Endothelial cell of umbilical vein (primary cell): ENCODE results near the gene LEMD1. TPM values are rescaled to one million over a fixed set of nuclear protein-coding genes. Genes with fewer than 3 reads are reported as not detected.

Experiments
- BruUV-seq: library from RNA; stranded (reverse); fragments of 400-500 nt; replicated peaks from 2 replicates; lab custom pipeline; 2021; lab: Mats Ljungman, UMichigan
- CTCF ChIA-PET: fragments of 300-600, 350-600 bp; sonication (Branson Sonifier 250); formaldehyde crosslinking; loops from one replicate; lab custom pipeline; 2021; ENCODE audit warnings: antibody characterized with exemption, inconsistent platforms; lab: Charles Lee
- POLR2A ChIA-PET: fragments of 300-600, 350-600 bp; sonication (Branson Sonifier 250); formaldehyde crosslinking; loops from one replicate; lab custom pipeline; 2021; ENCODE audit warnings: antibody characterized with exemption, inconsistent platforms; lab: Charles Lee
- DNase-seq: peaks from one replicate; pipeline ENCODE4 v3.0.0-alpha.2; 2011; ENCODE audit warnings: low read depth, low spot score
- FAIRE-seq: peaks from 2 replicates; lab custom pipeline; 2011; peaks lifted over from hg19 to GRCh38; lab: Jason Lieb, UNC
- H2AFZ ChIP-seq: 2 replicates; pipeline ENCODE4 v1.6.0; 2012; ENCODE audit warnings: low read depth, low read length, control low read depth, inconsistent platforms
- H3K27ac ChIP-seq: 2 replicates; pipeline ENCODE4 v1.5.1; 2011; ENCODE audit warnings: low read depth, mild to moderate bottlenecking, control low read depth, low read length, moderate library complexity; ENCODE audit not compliant: insufficient read depth
- H3K27me3 ChIP-seq, 2 experiments: 2 replicates each; pipeline versions ENCODE4 v1.6.0 to v1.6.1; 2011; ENCODE audit warnings: low read length in 2 of 2, mixed read lengths in 1 of 2; ENCODE audit not compliant: control insufficient read depth in 2 of 2, insufficient read depth in 2 of 2
- H3K36me3 ChIP-seq, 2 experiments: 2 replicates in 1 of 2; 3 replicates in 1 of 2; pipeline ENCODE4 v1.5.1; 2011; ENCODE audit warnings: low read length in 2 of 2, mild to moderate bottlenecking in 1 of 2, moderate library complexity in 1 of 2; ENCODE audit not compliant: control insufficient read depth in 2 of 2, insufficient read depth in 2 of 2; ENCODE audit errors: extremely low read depth in 1 of 2
- H3K4me1 ChIP-seq: 3 replicates; pipeline ENCODE4 v1.5.1; 2011; ENCODE audit warnings: mild to moderate bottlenecking, low read length; ENCODE audit not compliant: control insufficient read depth, insufficient read depth; ENCODE audit errors: extremely low read depth
- H3K4me2 ChIP-seq: 2 replicates; pipeline ENCODE4 v1.6.1; 2011; ENCODE audit warnings: low read length, control low read depth, mixed read lengths; ENCODE audit not compliant: insufficient read depth
- H3K4me3 ChIP-seq, 3 experiments: fragments of 200-600 bp in 1 of 3; sonication (generic), shearing (Covaris generic) in 1 of 3; replicated peaks in 1 of 3; 2 replicates each; pipeline ENCODE4 v1.5.1; 2011 to 2016; ENCODE audit warnings: control low read depth in 3 of 3, low read length in 3 of 3, mild to moderate bottlenecking in 2 of 3, inconsistent platforms in 1 of 3, low read depth in 1 of 3, moderate library complexity in 1 of 3; ENCODE audit not compliant: insufficient read depth in 1 of 3
- H3K79me2 ChIP-seq: 2 replicates; pipeline ENCODE4 v1.6.0; 2012; ENCODE audit warnings: low read length, inconsistent platforms; ENCODE audit not compliant: control insufficient read depth, insufficient read depth
- H3K9ac ChIP-seq: replicated peaks from 2 replicates; pipeline ENCODE3; 2011; ENCODE audit warnings: low read length, control low read depth; ENCODE audit not compliant: insufficient read depth; ENCODE audit errors: extremely low read depth
- H3K9me1 ChIP-seq: replicated peaks from 3 replicates; pipeline ENCODE4 v1.6.0; 2011; ENCODE audit warnings: mild to moderate bottlenecking, low read length; ENCODE audit not compliant: control insufficient read depth, insufficient read depth; ENCODE audit errors: extremely low read depth
- H3K9me3 ChIP-seq: replicated peaks from 2 replicates; pipeline ENCODE4 v1.5.1; 2012; ENCODE audit warnings: low read length, inconsistent platforms; ENCODE audit not compliant: control insufficient read depth, insufficient read depth
- H4K20me1 ChIP-seq: replicated peaks from 2 replicates; pipeline ENCODE3; 2011; ENCODE audit warnings: mild to moderate bottlenecking, low read length; ENCODE audit not compliant: control insufficient read depth, insufficient read depth; ENCODE audit errors: extremely low read depth
- POLR2AphosphoS5 ChIP-seq: IDR thresholded peaks from 2 replicates; pipeline ENCODE4 v1.6.1; 2012; ENCODE audit warnings: low read depth, mild to moderate bottlenecking, control low read depth, low read length, moderate library complexity; ENCODE audit not compliant: insufficient read depth
- dilution Hi-C: fragments of 300-500 bp; cut with MboI; formaldehyde crosslinking; loops from one replicate; pipeline ENCODE4 v1.15.0; 2019; ENCODE audit warnings: low sequenced_read_pairs; ENCODE audit not compliant: extremely low pct_ligation_motif_present
- intact Hi-C: fragments of 100-400 bp; cut with micrococcal nuclease; formaldehyde crosslinking; loops from one replicate; pipeline ENCODE4 v1.10.0; 2022
- polyA plus RNA-seq, 4 experiments: library from polyadenylated mRNA; depleted of rRNA in 3 of 4; stranded (reverse) in 3 of 4; unstranded in 1 of 4; fragments of >200 nt; gene quantifications; 2 replicates each; pipeline versions ENCODE4 v1.2.1 to v1.2.3, GENCODE V29; 2011 to 2012; ENCODE audit warnings: missing spikeins in 1 of 4
- total RNA-seq: library from RNA; stranded (reverse); gene quantifications from 2 replicates; pipeline ENCODE4 v1.2.3, GENCODE V29; 2021
- TF ChIP-seq, protein P1 (sequence below), 2 donors: IDR thresholded peaks; 1 replicate in 1 of 2; 2 replicates in 1 of 2; pipeline ENCODE4 v1.5.1; 2011; ENCODE audit warnings: low read length in 2 of 2, mild to moderate bottlenecking in 2 of 2, moderate library complexity in 2 of 2, control low read depth in 1 of 2, inconsistent platforms in 1 of 2, low read depth in 1 of 2; ENCODE audit not compliant: insufficient read depth in 1 of 2; ENCODE audit errors: extremely low read depth in 1 of 2

Gene LEMD1
- total and polyA plus RNA-seq, 2 donors (not counting 3 experiments of a cell fraction or from before 2014, with no cell fraction given), result not detected

DNA sequence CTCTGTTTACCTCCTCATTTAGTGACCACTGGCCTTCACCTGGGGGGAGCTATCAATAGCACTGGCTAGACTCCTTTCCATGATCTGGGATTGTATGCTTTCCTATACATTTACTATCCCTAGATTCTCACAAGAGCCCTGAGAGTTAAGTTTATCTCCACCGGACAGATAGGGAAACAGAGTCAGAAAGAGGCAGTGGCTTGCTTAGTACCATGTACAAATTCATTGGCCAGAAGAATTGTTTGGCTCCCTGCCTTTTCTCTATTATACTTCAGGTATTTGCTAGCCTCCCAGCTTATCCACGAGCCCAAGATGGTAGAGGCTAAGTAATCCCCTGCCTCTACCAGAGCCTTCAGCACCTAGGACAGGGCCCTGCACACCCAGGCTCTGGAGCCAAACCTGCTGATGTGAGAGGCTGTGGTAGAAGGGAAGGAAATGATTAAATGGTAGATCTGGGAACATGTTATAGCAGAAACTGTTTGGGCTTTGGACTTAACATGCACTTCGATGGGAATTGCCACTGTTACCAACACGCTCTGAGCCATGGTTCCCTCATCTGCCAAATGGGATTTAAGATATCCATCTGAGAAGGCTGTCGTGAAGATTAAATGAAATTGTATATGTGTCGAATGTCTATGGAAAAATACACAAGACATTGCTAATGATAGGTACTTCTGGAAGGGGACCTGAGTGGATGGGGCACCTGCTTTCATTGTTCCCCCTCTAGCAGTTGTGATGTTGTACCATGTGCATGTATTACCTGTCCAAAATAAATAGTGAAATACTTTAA, 37.1 kb upstream of the LEMD1 start:
- Histone ChIP-seq H2AFZ (no peak overlapping the region), H3K4me3 (no peak overlapping the region), H3K4me2 (no peak overlapping the region), H4K20me1 (no peaks in the 10 kb centered on the region), H3K79me2 (no peaks in the 10 kb centered on the region), H3K9me3 (no peaks in the 10 kb centered on the region), H3K27ac (no peak overlapping the region), H3K4me1 (no peaks in the 10 kb centered on the region), H3K9ac (no peak overlapping the region), H3K9me1 (no peaks in the 10 kb centered on the region), H3K36me3 (no peaks in the 10 kb centered on the region), H3K27me3 (peaks cover 42 to 45% of the 10 kb centered on the region in 2 experiments)
- intact Hi-C loops (no loop called here), dilution Hi-C loops (no loop called here)
- TF ChIP-seq, protein P1, sequence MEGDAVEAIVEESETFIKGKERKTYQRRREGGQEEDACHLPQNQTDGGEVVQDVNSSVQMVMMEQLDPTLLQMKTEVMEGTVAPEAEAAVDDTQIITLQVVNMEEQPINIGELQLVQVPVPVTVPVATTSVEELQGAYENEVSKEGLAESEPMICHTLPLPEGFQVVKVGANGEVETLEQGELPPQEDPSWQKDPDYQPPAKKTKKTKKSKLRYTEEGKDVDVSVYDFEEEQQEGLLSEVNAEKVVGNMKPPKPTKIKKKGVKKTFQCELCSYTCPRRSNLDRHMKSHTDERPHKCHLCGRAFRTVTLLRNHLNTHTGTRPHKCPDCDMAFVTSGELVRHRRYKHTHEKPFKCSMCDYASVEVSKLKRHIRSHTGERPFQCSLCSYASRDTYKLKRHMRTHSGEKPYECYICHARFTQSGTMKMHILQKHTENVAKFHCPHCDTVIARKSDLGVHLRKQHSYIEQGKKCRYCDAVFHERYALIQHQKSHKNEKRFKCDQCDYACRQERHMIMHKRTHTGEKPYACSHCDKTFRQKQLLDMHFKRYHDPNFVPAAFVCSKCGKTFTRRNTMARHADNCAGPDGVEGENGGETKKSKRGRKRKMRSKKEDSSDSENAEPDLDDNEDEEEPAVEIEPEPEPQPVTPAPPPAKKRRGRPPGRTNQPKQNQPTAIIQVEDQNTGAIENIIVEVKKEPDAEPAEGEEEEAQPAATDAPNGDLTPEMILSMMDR (IDR thresholded peaks at IDR 0.05; ENCODE audit: extremely low read depth in 1 of 2, insufficient read depth in 1 of 2, low read depth in 1 of 2, low read length in 2 of 2), result no peak
- TF ChIP-seq POLR2AphosphoS5, result no peak
- POLR2A ChIA-PET, result no interaction called here
- FAIRE-seq (peak; percentile 80), DNase-seq (peak; percentile 56)
- no TSS peak for BruUV-seq
- CTCF ChIA-PET, result interaction anchor here (1.1 to 1.6 kb wide), 3 partner anchors 20 to 105 kb away, joined by 4 to 7 read pairs (median 5); no protein-coding TSS in a partner anchor
